T-helper 1 cell (primary cell): ENCODE results near the gene KCTD7.
"Not testable (repeated sequence)": the region's sequence is repeated elsewhere in the genome, so short reads cannot be mapped to it uniquely, and the experiment has no call there.

Source experiments
- DNase-seq, 5 donors: peaks; one replicate each; pipeline ENCODE4 v3.0.0-alpha.2; 2012 to 2020

KCTD7 gene

DNA sequence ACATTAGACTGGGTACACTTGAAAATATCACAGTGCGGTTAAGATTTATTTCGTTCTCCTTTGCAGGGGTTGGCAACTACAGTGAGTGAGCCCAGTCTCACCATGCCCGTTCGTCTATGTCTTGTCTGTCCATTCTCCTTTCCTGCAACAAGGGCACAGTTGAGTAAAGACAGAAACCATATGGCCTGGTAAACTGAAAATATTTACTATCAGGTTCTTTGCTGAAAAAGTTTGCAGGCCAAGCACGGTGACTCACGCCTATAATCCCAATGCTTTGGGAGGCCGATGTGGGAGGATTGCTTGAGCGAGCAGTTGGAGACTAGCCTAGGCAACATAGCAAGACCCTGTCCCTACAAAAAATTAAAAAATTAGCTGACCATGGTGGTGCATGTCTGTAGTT lies 11.4 kb upstream of the KCTD7 start:
- DNase-seq, result no peak

DNA sequence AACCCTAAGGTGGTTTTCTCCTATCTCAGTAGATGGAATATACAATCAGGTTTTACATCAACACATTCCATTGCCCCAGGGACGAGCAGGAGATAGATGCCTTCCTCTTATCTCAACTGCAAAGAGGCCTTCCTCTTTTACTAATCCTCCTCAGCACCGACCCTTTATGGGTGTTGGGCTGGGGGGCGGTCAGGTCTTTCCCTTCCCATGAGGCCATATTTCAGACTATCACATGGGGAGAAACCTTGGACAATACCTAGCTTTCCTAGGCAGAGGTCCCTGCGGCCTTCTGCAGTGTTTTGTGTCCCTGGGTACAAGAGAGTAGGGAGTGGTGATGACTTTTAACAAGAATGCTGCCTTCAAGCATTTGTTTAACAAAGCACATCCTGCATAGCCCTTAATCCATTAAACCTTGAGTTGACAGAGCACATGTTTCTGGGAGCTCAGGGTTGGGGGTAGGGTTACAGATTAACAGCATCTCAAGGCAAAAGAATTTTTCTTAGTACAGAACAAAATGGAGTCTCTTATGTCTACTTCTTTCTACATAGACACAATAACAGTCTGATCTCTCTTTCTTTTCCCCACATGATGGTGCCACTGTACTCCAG lies 9.2 kb upstream of the KCTD7 start:
- not testable (repeated sequence) for DNase-seq

DNA sequence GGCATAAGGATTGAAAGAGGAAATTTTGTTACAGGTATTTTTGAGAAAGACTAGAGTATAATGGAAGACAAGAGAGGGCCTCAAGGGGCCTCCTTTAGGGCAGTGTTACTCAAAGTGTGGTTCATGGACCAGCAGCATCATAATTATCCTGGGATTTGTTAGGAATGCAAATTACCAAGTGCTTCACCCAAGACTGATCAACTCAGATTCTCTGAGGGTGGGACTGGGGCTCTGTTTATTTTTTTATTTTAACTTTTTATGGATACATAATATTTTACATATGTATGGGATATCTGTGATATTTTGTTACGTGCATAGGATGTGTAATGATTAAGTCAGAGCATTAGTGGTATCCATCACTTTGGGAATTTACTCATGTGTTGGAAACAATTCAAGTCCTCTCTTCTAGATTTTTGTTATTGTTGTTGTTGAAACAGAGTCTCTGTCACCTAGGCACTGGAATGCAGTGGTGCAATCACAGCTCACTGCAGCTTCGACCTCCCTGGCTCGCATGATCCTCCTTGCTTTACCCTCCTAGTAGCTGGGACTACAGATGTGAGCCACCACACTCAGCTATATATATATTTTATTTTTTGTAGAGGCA lies 2.2 kb upstream of the KCTD7 start:
- no peak for DNase-seq

DNA sequence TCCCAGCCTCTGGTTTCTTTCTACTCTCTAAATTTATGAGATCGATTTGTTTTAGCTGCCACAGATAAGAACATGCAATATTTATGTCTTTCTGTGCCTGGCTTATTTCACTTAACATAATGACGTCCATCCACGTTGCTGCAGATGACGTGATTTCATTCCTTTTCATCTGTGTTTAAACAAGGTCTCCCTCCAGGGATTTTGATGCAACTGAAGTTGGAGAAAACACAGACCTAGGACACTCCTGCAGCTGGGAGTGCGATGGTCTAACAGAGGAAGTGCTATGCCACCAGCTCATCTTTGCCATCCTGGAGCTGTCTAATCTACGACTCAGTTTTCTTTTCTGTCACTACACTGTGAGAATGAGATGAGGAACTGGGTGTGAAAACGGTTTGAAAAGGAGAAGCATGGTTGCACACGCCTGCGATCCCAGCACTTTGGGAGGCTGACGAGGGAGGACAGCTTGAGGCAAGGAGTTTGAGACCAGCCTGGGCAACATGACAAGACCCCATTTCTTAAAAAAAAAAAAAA lies 1.5 kb upstream of the KCTD7 start:
- no peak for DNase-seq

DNA sequence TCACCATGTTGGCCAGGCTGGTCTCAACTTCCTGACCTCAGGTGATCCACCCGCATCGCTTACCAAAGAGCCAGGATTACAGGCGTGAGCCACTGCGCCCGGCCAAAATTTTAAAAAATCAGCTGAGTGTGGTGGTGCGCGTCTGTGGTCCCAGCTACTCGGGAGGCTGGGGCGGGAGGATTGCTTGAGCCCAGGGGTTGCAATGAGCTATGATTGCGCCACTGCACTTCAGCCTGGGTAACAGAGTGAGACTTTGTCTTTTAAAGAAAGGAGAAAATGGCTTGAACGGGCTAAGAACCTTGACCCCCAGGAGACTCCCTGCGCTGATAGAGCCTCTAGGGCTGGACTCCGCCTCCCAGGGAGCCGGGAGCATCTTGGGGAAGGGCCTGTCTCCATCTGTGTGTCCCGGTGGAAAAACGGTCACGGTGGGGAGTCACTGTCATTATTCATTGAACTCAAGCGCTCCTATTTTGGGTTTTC lies 760 bp upstream of the KCTD7 start:
- DNase-seq, result peak in 1 of 5 donors; percentile 12

DNA sequence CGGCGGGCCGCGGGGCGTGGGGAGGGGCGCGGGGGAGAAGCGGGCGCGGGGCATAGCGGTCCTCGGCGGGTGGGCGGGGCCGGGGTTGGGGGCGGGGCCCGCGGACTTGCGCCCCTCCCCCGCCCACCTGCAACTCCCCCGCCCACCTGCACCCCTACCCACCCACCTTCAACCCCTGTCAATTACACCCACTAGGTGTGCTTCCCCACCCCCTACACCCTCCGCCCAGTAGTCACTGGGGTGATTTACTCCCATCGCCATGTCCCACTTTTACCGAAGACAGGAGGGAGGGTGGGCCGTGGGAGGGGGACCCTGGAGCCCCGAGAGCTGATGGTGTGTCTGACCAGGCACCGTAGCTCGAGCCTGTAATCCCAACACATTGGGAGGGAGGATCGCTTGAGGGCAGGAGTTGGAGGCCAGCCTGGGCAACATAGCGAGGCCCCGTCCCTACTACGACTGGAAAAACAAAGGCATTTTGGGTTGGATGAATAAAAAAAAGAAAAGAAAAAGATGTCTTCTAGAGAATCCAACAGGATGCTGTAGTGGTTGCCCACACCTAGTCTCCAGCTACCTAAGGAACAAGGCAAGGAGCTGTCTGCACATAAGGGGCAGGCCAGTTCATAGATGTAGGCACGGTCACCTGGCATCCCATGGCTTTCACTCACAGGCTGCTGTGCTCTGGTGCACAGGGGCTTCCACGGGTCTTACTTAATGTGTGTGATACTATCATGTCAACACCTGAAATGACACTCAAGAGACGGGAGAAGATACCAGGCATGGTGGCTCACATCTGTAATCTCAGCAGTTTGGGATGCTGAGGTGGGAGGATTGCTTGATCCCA lies 761 bp downstream of the KCTD7 start:
- no peak for DNase-seq

DNA sequence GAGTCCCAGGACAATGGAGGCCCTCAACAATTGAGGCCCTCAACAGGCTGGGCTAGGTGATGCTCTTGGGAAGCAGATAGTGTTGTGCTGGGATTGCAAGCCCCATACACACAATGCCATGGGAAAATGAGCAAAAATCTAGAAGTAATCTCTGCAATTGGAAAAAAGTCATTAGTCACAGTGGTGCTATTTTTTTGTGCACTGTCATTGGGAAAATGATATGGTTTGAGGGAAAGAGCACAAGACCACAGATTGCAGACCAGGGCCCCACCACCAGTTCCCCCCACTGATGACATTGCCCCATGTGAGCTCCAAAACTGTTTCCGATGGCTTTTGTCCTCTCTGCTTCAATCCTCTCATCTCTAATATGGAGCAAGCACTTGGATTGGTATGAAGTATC lies 1.9 kb downstream of the KCTD7 start:
- no peak for DNase-seq

DNA sequence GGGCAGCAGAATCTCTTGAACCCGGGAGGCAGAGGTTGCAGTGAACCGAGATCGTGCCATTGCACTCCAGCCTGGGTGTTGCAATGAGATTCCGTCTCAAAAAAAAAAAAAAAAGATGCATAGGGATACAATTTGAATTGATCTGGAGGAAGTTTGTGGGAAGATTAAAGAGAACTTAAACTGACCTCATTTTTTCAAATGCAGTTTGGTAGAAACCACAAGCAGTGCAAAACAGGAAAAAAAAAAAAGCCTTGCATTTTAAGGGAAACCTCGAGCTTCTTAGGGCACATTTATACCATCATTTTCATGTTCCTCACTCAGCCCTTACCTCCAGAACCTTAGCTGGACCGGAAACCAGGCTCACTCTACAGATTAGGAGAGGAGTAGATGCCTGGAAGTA lies 2.8 kb downstream of the KCTD7 start:
- DNase-seq, result peak in 1 of 5 donors; percentile 28

DNA sequence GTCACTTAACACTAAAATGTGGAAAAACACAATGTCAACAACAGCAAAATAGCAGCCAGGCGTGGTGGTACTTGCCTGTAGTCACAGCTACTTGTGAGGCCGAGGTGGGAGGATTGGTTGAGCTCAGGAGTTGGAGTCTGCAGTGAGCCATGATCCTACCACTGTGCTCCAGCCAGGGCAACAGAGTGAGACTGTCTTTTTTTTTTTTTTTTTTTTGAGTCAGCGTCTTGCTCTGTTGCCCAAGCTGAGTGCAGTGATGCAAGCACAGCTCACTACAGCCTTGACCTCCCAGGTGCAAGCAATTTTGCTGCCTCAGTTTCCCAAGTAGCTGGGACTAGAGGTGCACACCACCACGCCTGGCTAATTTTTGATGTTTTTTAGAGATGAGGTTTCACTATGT lies 6.1 kb downstream of the KCTD7 start:
- no peak for DNase-seq

DNA sequence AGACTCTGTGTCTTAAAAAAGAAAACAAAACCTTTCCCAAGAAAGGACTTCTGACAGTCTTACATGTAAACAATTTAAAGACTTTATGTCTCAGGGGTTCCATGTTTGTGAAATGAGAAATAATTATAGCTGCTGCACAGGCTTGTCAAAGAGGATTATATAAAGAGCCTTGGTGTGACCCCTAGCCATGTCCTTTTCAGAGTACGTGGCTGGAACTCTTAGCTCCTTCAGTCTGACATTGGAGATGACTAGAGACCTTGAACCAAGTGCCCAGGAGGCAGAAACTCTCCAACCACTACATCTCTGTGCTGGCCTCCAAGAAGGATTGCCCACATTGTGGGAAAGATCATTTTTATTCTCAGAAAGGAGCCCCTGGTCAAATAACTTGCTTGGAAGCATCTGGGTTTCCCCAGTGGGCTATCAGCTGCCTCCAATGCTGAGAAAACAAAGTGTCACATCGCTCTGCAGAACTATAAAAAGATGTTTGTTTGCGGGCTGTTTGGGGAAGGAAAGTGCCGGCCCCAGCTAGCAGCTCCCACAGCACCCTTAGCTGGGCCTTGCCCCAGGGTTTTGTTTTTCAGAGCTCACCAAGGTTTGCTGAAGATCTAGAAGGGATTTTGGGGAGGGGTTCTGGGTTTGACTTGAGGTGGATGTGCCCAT lies 6.8 kb downstream of the KCTD7 start:
- DNase-seq, result not testable (repeated sequence)

DNA sequence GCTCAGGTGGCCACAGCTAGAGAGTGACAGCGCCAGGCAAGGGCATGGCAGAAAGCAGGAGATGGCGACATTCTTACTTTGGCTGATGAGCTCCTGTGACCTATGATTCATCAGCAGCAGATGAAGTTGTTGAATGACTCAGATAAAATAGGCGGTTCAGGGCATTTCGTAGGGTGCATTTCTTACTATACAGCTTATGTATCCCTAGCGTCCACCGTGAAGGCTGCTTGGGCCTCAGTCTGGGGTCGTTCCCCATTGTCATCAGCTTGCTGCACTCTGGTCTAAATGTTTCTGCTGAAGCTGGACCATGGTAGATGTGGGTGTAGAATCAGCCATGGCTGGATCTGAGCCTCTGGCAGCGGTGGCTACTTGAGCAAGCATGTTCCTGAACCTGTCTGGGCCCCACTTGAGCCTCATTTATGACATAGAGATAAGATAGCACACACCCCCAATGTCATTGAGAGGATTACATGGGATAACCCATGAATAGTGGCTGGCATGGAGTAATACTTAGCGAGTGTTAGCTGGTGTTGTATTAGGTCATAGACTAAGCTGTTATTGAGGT lies 7.4 kb downstream of the KCTD7 start:
- peak in 1 of 5 donors; percentile 42 for DNase-seq

DNA sequence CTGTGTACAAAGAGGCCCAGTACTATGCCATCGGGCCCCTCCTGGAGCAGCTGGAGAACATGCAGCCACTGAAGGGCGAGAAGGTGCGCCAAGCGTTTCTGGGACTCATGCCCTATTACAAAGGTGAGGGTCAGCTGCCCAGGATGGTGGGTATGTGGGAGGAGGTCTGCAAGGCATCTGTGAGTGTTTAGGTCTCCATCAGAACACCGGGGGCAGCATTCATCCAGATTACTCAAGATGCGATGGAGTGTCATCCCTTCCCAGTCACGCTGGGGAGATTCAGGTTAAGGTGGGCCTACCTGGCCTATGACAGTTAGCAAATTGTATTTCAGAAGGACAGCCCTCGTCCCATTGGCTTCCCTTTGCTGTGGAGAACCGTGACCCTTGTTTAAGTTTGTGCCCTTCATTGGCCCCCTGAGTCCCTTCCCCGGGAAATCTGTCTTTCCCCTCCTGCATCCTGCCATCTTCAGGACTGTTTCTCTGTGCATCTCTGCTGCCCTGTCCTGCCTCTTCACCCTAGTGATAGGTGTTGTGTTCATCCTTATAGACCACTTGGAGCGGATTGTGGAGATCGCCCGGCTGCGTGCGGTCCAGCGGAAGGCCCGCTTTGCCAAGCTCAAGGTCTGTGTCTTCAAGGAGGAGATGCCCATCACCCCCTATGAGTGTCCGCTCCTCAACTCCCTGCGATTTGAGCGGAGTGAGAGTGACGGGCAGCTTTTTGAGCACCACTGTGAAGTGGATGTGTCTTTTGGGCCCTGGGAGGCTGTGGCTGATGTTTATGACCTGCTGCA lies 9.8 kb downstream of the KCTD7 start:
- DNase-seq, result no peak

DNA sequence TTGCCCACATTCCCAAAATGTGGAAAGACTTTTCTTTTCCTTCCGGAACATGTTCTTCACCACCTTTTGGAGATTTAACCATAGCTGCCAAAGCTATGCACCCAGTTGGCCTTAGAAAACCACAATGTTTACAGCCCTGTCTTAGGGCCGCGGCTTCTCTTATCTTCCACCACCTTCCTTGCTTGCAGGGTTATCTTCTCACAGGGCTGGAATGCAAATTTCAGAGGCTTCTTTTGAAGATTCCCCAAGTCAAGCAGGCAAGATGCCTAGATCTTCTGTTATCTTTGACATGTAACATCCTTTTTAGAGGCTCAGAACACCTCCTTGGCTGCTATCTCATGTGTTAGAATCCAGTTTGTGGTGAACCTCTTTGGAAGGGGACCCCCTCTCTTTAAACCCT lies 11.1 kb downstream of the KCTD7 start:
- no peak for DNase-seq

DNA sequence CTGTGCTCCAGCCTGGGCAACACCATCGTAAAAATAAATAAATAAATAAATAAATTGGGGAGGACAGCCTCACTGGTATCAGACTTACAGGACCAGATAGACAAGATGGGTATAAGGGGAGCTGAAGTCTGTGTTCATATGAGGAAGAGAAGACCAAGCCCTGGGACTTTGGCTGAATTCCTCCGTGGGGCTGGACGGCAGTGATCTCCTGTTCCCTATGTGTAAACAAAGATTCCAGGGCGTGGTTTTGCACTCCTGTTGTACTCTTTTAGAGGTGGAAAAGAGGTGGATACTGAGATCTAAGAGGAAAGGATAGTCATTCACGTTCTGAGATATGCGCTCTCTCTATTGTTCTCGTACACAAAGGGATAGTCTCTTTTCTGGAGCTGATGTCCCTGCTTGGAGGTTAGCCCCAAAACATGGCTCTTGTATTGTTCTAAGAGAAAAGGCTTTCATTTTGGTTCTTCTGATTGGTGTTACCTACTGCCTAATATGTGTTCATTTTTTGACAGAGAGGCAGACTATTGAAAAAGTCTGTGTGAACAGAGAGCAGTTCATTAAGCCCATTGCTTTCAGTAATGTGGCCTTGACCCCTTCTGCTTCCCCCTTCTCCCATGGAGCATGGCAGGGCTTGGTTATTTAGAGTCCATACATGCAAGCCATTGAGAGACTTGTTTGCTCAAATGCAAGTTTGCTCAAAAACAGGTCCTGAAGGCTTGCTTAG lies 12.3 kb downstream of the KCTD7 start:
- DNase-seq, result no peak

DNA sequence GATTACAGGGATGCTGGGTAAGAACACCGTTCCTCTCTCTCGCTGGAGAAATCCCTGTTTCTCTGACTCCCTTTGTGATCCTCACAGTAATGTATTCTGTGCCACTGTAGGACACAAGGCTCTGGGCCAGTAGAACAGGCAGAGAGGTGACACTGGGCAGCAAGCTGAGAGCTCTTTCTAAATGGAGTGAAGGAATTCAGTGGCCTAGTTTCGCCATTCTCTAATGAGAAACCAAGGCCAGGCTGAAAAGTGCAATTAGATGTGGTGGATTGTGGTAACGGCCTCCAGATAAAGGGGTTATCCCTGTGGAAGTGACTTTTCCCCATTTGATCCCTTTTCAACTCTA lies 12.8 kb downstream of the KCTD7 start:
- no peak for DNase-seq

DNA sequence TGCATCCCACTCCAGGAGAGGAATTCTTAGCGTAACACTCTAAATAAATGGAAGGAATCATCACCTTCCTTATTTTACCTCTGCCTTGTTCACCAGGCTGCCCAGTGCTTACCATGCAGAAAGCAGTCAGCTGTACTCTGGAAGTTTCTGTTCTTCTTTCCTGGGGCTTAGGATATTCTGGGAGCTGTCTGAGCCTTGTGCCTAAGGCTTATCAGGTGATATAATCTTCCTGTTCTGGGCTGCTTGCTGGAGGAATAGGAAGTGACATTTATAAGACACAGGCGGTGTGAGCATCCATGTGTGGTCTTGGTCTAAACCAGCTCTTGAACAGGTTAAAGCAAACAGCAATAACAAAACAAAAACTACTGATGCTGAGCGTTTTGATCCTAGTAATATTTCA lies 13.5 kb downstream of the KCTD7 start:
- DNase-seq, result no peak

DNA sequence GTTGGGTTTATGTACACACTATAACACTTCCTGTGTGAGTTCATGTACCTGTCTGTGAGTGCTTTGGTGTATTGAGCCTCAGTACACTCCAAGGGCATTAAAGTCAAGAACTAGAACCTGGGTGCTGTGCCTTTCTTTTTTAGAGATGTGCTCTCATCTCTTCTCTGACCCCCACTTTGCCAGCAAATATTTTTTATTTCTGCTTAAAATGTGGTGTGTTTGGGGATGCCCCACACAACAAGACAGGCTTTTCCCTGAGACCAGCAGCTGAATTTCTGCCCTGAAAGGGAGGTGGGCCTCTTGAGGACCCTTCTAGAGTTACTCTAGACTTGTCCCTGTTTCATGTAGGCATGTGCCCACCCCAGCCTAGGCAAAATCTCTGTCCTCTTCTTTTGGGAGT lies 14.3 kb downstream of the KCTD7 start:
- DNase-seq, result no peak

DNA sequence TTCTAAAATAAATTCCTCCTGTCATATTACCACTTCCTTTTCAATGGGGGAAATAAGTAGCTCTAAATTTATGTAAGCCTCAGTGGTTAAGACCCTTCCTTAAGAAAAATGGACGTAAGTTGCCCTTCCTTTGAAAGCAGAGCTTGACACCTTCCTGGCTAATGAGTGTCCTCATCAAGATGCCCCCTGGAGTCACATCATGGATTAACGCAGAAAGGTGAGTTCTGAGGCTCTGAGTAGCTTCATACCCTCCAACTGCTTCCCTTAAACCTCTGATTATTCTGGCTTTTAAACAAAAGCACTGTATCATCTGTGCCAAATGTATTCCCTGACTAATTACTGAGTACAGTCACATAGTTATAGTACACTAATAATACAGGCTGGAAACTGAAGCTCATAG lies 14.7 kb downstream of the KCTD7 start:
- no peak for DNase-seq

DNA sequence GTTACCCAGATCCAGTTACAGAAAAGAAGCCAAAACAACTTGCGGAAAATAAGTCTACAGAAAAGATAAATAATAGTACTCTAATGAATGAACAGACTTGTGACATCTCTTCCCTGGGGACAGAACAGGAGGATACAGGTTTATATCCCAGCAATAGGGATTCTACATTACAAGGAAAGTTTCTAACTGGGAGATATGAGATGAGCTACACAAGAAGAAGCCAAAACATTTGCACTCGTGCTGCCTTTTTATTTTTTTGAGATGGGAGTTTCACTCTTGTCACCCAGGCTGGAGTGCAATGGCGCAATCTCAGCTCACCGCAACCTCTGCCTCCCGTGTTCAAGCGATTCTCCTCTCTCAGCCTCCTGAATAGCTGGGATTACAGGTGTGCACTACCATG lies 22.3 kb downstream of the KCTD7 start:
- DNase-seq, result not testable (repeated sequence)

DNA sequence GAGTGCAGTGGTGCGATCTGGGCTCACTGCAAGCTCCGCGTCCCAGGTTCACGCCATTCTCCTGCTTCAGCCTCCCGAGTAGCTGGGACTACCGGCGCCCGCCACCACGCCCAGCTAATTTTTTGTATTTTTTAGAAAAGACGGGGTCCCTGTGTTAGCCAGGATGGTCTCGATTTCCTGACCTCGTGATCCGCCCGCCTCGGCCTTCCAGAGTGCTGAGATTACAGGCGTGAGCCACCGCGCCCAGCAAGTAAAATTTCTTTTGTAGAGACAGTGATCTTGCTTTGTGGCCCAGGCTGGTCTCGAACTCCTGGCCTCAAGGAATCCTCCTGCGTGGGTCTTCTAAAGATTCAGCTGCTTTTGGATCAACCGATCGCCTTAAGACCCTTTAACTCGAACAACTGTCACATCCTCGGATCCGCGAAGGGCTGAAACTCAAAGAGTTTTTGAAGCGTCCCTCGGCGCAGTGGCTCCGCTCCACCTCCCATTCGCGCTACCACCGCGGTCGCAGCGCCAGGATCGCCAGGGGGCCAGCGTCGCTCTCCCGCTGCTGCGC lies 25.1 kb downstream of the KCTD7 start:
- DNase-seq, result not testable (repeated sequence)
